Epithelial cell of proximal tubule (primary cell): ENCODE data around the gene LRP1-AS. TPM values are rescaled to one million over a fixed set of nuclear protein-coding genes. Genes with fewer than 3 reads are reported as not detected.

Experiments used
- DNase-seq: peaks from one replicate; pipeline ENCODE4 v3.0.0-alpha.2; 2011; ENCODE audit warnings: low read depth
- H3K4me3 ChIP-seq: 2 replicates; pipeline ENCODE4 v1.5.1; 2011; ENCODE audit warnings: low read depth, mild to moderate bottlenecking, low read length
- total RNA-seq: library from RNA; depleted of rRNA; stranded (reverse); fragments of >200 nt; gene quantifications from 2 replicates; pipeline ENCODE4 v1.2.3, GENCODE V29; 2015
- TF ChIP-seq, protein P1 (sequence below): conservative IDR thresholded peaks from 2 replicates; pipeline ENCODE4 v1.5.1; 2012; ENCODE audit warnings: low read depth, mild to moderate bottlenecking, low read length

The LRP1-AS gene
- total RNA-seq, 1 donor from 2014 or later: not detected

DNA sequence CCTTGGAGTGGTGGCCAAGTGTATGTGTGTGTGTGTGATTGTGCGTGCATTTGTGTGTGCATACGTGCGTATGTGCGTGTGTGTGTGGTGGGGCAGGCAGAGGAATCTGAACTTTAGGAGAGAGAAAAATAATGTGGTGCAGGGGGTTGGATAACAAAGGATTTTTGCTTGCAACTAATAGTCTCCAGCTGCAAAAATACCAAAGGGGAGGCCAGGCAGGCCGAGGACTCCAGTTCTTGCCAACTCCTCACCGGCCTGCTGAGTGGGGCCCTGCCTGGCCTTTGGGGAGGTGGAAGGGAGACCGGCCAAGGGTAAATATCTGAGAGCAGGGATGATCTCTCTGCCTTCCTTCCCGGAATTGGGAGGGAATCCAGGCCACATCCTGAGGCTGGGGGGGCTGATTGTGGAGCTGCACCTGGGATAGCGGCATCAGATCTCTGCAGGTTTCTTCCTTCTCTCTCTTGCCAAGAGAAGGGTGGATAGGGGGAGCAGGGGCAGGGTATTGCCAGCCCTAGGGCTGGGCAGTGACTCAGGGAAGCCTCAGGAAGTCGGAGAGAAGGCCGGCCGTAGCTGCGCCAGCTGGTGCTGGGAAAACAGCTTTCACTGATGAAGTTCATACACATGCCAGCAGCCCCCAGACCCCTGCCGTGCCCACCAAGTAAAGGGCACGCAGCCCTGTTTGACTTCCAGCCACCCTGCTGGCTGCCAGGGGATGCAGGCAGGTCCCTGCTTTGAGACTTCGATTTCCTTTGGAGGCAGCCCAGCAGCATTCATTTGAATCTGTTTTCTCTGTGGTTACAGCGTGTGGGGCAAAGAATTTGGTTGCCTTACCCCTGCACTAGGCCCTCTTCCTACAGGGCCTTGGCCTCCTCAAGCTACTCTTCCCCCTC lies 4.6 kb upstream of the LRP1-AS start:
- H3K4me3 ChIP-seq: no peak overlapping the region
- TF ChIP-seq, protein P1, sequence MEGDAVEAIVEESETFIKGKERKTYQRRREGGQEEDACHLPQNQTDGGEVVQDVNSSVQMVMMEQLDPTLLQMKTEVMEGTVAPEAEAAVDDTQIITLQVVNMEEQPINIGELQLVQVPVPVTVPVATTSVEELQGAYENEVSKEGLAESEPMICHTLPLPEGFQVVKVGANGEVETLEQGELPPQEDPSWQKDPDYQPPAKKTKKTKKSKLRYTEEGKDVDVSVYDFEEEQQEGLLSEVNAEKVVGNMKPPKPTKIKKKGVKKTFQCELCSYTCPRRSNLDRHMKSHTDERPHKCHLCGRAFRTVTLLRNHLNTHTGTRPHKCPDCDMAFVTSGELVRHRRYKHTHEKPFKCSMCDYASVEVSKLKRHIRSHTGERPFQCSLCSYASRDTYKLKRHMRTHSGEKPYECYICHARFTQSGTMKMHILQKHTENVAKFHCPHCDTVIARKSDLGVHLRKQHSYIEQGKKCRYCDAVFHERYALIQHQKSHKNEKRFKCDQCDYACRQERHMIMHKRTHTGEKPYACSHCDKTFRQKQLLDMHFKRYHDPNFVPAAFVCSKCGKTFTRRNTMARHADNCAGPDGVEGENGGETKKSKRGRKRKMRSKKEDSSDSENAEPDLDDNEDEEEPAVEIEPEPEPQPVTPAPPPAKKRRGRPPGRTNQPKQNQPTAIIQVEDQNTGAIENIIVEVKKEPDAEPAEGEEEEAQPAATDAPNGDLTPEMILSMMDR: no peak
- no peak for DNase-seq

DNA sequence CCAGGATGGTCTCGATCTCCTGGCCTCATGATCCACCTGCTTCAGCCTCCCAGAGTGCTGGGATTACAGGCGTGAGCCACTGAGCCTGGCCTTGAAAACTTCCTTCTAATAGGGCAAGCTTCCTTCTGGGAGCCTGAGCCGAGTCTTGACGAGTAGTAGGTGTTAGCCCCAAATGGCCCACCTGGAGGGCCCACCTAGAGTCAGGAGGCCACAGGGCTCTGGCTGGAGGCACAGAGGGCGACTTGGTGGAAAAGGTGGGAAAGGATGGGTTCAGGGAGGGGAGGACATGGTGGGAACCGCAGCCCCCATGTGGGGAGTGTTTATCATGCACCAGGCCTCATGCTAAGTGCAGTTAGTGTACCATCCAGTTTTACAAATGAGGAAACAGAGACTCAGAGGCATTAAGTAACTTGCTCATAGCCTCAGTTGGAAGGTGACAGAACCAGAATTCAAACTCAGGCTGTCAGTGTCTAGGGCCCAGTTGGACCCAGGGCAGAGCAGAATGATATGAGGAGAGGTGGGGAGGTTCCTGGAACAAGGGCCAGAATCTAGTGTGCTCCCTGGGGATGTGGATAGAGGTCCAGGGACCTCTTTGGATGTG lies 3.1 kb upstream of the LRP1-AS start:
- TF ChIP-seq, protein P1: no peak
- no peak for DNase-seq
- H3K4me3 ChIP-seq: no peak overlapping the region

DNA sequence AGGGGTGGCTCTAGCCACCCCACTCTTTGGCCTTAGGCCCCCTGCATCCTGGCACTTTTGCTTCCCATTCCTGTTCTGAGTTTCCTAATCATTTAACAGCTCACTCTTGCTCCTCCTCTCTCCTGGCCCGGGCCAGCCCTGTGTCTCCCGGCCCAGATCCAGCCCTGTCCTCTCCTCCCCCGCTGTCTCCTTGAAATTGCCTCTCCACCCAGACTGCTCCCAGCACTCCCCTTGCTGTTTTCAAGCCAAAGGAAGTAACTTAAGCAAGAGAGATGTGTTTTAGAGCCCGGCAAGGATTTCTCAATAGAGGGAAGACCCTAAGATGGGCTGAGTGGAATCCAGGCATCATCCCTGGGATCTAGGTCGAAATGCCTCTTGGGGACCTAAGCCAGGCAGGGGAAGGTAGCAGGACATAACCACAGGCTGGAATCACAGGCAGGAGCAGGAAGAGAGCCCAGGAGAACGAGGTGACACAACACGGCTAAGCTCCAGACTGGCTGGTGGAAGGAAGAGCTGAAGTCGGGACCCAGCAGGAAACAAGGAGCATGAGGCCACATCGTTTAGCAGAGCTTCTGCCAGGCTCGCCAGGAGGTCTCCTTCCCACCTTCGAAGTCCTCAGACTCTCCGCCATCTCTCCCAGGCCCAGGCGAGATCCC lies 2.0 kb upstream of the LRP1-AS start:
- no peak overlapping the region for H3K4me3 ChIP-seq
- DNase-seq: no peak
- TF ChIP-seq, protein P1: no peak

DNA sequence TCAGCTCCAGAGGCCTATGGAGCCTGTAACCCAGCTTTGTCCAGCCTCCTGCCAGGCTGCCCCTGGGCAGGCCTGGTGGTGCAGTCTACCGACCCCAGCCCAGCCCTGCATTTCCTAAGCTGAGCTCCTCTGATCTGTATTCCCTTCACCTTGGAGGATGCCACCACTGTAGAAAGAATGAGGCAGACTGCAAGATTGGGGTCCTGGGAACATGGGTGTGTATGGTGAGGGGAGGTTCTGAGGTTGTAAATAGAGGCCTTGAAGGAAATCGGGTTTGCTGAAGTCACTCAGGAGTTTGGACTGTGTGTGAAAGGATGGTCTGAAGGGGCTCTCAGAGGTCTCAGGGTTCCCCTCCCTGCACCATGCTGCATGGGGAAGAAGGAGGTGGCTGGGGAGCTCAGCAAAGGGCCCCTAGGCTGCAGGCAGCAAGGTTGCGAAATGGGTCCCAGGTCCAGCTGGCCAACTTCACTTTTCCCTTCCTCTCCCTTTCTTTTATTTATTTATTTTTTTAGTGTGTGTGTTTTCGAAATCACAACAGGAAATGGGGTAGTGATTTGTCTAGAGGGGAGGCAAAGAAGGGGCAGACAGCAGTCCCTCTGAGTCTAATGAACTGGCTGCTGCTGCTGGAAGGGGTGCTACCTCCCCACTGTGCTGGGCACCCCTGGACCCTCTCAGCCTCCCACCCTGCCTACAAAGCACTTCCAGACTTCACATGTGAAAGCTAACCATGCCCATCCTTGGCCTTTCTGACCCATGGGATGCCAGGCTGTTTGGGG lies 1.2 kb upstream of the LRP1-AS start:
- TF ChIP-seq, protein P1: no peak
- no peak overlapping the region for H3K4me3 ChIP-seq
- no peak for DNase-seq

DNA sequence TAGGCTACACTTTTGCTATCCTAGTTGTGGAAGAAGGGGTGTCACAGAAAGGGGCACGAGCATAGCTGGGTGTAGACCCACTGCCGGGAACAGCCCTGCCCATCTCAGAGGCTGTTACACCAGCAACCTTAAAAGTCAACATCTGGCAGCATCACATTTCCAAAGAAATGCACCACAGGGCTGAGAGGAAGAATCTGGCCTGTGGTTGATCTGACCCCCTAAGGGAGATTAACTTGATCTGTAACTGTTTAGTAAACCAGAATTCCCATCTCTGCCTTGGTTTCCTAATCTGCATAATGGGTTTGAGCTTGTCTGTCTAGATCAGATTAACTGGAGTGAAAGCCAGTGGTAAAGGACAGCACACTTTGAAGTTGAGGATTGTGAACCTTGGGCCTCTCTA lies 1.3 kb downstream of the LRP1-AS start:
- no peak overlapping the region for H3K4me3 ChIP-seq
- TF ChIP-seq, protein P1: no peak
- no peak for DNase-seq

DNA sequence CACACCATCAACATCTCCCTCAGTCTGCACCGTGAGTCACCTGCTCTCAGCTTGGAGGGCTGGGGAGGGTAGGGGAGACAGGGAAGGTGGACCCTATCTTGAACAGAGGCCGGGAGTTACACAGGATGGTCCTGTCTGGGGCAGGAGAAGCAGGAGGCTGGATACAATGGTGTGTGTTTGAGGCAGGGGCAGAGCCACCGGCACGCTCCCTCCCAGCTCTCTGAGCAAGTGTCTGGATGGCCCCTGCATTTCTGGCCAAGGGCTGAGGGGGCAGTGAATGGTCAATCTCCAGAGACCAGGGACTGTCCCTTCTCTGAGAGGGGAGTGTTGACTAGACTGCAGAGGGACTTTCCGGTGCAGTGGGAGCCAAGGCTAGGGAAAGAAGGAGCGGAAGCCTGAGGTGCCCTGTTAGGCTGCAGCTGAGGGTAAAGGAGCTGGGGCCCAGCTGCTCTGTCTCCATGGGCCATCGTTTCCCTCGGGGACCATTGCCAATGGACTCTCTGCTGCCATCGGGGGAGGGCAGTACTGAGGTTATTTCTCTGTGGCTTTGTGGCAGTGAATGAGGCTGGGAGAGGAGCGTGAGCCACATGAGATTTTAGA lies 1.9 kb downstream of the LRP1-AS start:
- no peak overlapping the region for H3K4me3 ChIP-seq
- TF ChIP-seq, protein P1: no peak
- no peak for DNase-seq
